H9 (cell line): ENCODE measurements around the gene MUC4. TPM values are rescaled to one million over a fixed set of nuclear protein-coding genes. Genes with fewer than 3 reads are reported as not detected.

Experiments
- DNase-seq: peaks from one replicate; pipeline ENCODE4 v3.0.0-alpha.2; 2017
- H2AFZ ChIP-seq: one replicate; pipeline ENCODE4 v1.6.1; 2013; ENCODE audit warnings: mild to moderate bottlenecking, low read length, control low read depth, moderate library complexity
- H2AK5ac ChIP-seq: 2 replicates; pipeline ENCODE4 v1.6.1; 2013; ENCODE audit warnings: low read length, control low read depth, mixed read lengths; ENCODE audit not compliant: insufficient read length
- H2BK120ac ChIP-seq: one replicate; pipeline ENCODE4 v1.6.1; 2013; ENCODE audit warnings: low read depth, mild to moderate bottlenecking, low read length, control low read depth, inconsistent platforms; ENCODE audit not compliant: poor library complexity, severe bottlenecking
- H2BK12ac ChIP-seq: 2 replicates; pipeline ENCODE4 v1.6.1; 2013; ENCODE audit warnings: low read length, control low read depth, mixed read lengths, low read depth; ENCODE audit not compliant: insufficient read length
- H2BK15ac ChIP-seq: 2 replicates; pipeline ENCODE4 v1.6.1; 2013; ENCODE audit warnings: low read depth, low read length, control low read depth
- H2BK20ac ChIP-seq: one replicate; pipeline ENCODE4 v1.6.1; 2013; ENCODE audit warnings: low read depth, mild to moderate bottlenecking, low read length, control low read depth, inconsistent platforms; ENCODE audit not compliant: poor library complexity, severe bottlenecking
- H2BK5ac ChIP-seq: 2 replicates; pipeline ENCODE4 v1.6.1; 2013; ENCODE audit warnings: low read length, control low read depth, mixed read lengths; ENCODE audit not compliant: insufficient read length
- H3K14ac ChIP-seq: 2 replicates; pipeline ENCODE4 v1.6.1; 2013; ENCODE audit warnings: low read length, control low read depth; ENCODE audit not compliant: insufficient read depth
- H3K18ac ChIP-seq: 2 replicates; pipeline ENCODE4 v1.6.1; 2013; ENCODE audit warnings: low read depth, mild to moderate bottlenecking, mixed read lengths, low read length, control low read depth; ENCODE audit not compliant: insufficient read length
- H3K23ac ChIP-seq: 2 replicates; pipeline ENCODE4 v1.6.1; 2013; ENCODE audit warnings: low read length, control low read depth, mixed read lengths, low read depth; ENCODE audit not compliant: insufficient read length
- H3K23me2 ChIP-seq: 2 replicates; pipeline ENCODE4 v1.6.1; 2013; ENCODE audit warnings: low read depth, mild to moderate bottlenecking, mixed read lengths, low read length, control low read depth; ENCODE audit not compliant: insufficient read length, poor library complexity, severe bottlenecking
- H3K27ac ChIP-seq: 2 replicates; pipeline ENCODE4 v1.5.1; 2013; ENCODE audit warnings: low read length, control low read depth, mixed read lengths, low read depth; ENCODE audit not compliant: insufficient read length
- H3K27me3 ChIP-seq: 2 replicates; pipeline ENCODE4 v1.6.1; 2013; ENCODE audit warnings: low read length, control low read depth, inconsistent platforms; ENCODE audit not compliant: insufficient read depth
- H3K4ac ChIP-seq: 2 replicates; pipeline ENCODE4 v1.6.1; 2013; ENCODE audit warnings: low read depth, mild to moderate bottlenecking, control low read depth, inconsistent platforms, low read length, moderate library complexity
- H3K4me1 ChIP-seq: 2 replicates; pipeline ENCODE4 v1.6.1; 2013; ENCODE audit warnings: low read length, control low read depth, inconsistent platforms; ENCODE audit not compliant: insufficient read depth
- H3K4me2 ChIP-seq: 2 replicates; pipeline ENCODE4 v1.6.1; 2013; ENCODE audit warnings: low read length, control low read depth, mixed read lengths; ENCODE audit not compliant: insufficient read length, insufficient read depth
- H3K56ac ChIP-seq: 2 replicates; pipeline ENCODE4 v1.6.1; 2013; ENCODE audit warnings: low read depth, mild to moderate bottlenecking, mixed read lengths, low read length, control low read depth; ENCODE audit not compliant: insufficient read length
- H3K79me1 ChIP-seq: 2 replicates; pipeline ENCODE4 v1.6.1; 2013; ENCODE audit warnings: low read depth, mild to moderate bottlenecking, moderate library complexity, low read length, control low read depth, inconsistent platforms; ENCODE audit not compliant: insufficient read depth, poor library complexity, severe bottlenecking
- H3K79me2 ChIP-seq: 2 replicates; pipeline ENCODE4 v1.6.1; 2013; ENCODE audit warnings: low read length, control low read depth, inconsistent platforms; ENCODE audit not compliant: insufficient read depth
- H3K9ac ChIP-seq: 2 replicates; pipeline ENCODE4 v1.6.1; 2013; ENCODE audit warnings: low read length, control low read depth, mixed read lengths; ENCODE audit not compliant: insufficient read length; ENCODE audit errors: extremely low read depth
- H3K9me3 ChIP-seq: one replicate; pipeline ENCODE4 v1.6.1; 2013; ENCODE audit warnings: low read depth, low read length, inconsistent platforms; ENCODE audit not compliant: control insufficient read depth
- H3T11ph ChIP-seq: one replicate; pipeline ENCODE4 v1.6.1; 2013; ENCODE audit warnings: mild to moderate bottlenecking, low read length, control low read depth, inconsistent platforms
- H4K20me1 ChIP-seq: one replicate; pipeline ENCODE4 v1.6.1; 2013; ENCODE audit not compliant: control insufficient read depth, insufficient read length, insufficient read depth
- H4K5ac ChIP-seq: 2 replicates; pipeline ENCODE4 v1.6.1; 2013; ENCODE audit warnings: low read depth, mild to moderate bottlenecking, mixed read lengths, low read length, control low read depth; ENCODE audit not compliant: insufficient read length
- H4K8ac ChIP-seq: replicated peaks from 2 replicates; pipeline ENCODE4 v1.6.1; 2013; ENCODE audit warnings: low read length, control low read depth, mixed read lengths, low read depth; ENCODE audit not compliant: insufficient read length
- H4K91ac ChIP-seq: 2 replicates; pipeline ENCODE4 v1.6.1; 2013; ENCODE audit warnings: low read depth, mild to moderate bottlenecking, moderate library complexity, mixed read lengths, low read length, control low read depth; ENCODE audit not compliant: insufficient read length
- H3K27ac Mint-ChIP-seq, 3 experiments: 2 replicates in 2 of 3; 3 replicates in 1 of 3; pipeline ENCODE4 v1.8.0; 2020 to 2021; ENCODE audit warnings: mixed read lengths in 3 of 3, mild to moderate bottlenecking in 1 of 3, moderate library complexity in 1 of 3
- H3K27me3 Mint-ChIP-seq: 2 replicates; pipeline ENCODE4 v1.8.0; 2021; ENCODE audit warnings: low read depth, mild to moderate bottlenecking, moderate library complexity, mixed read lengths
- H3K36me3 Mint-ChIP-seq, 3 experiments: 2 replicates in 2 of 3; 3 replicates in 1 of 3; pipeline ENCODE4 v1.8.0; 2020 to 2021; ENCODE audit warnings: low read depth in 3 of 3, mixed read lengths in 3 of 3; ENCODE audit not compliant: insufficient read depth in 1 of 3
- H3K4me1 Mint-ChIP-seq, 2 experiments: 2 replicates each; pipeline ENCODE4 v1.8.0; 2020; ENCODE audit warnings: mixed read lengths in 2 of 2
- H3K4me3 Mint-ChIP-seq, 2 experiments: 2 replicates in 1 of 2; 3 replicates in 1 of 2; pipeline ENCODE4 v1.8.0; 2020 to 2021; ENCODE audit warnings: mild to moderate bottlenecking in 2 of 2, mixed read lengths in 2 of 2, moderate library complexity in 1 of 2
- H3K9me3 Mint-ChIP-seq, 2 experiments: 2 replicates in 1 of 2; 3 replicates in 1 of 2; pipeline ENCODE4 v1.8.0; 2020; ENCODE audit warnings: mild to moderate bottlenecking in 2 of 2, mixed read lengths in 2 of 2, moderate library complexity in 1 of 2
- CTCF ChIP-seq: fragments of 200-600 bp; sonication (generic); conservative IDR thresholded peaks from 3 replicates; pipeline ENCODE4 v1.8.0; 2021; ENCODE audit warnings: antibody characterized with exemption, mild to moderate bottlenecking
- WGBS: extraction: QIAGEN DNeasy Blood & Tissue Kit; methylation state at CpG from one replicate; pipeline ENCODE4 v1.1.7; 2013; ENCODE audit warnings: missing lambda C conversion rate, low lambda C conversion rate, mixed read lengths; ENCODE audit not compliant: insufficient read length; ENCODE audit errors: extremely low coverage; 5-methylcytosine and 5-hydroxymethylcytosine counted together
- total RNA-seq: library from RNA; stranded (reverse); gene quantifications from 2 replicates; pipeline ENCODE4 v1.2.1, GENCODE V29; 2021

The MUC4 gene
- total RNA-seq, 1 experiment from 2014 or later, result 1.2 TPM

DNA sequence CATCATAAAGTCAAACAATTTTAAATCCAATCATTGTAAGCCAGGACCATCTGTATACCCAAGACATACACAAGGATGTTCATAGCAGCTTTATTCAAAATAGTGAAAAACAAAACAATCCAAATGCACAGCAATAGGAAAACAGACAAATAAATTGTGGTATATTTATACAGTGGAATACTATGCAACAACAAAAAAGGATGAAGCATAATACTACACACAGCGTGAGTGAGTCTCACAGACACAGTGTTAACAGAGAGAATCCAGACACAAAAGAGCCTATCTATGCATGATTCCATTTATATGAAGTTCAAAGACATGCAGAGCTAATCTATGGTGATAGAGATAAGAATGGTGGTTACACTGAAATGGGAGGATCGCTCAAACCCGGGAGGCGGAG is 96.6 kb downstream of the MUC4 start:
- H2BK12ac ChIP-seq, result no peak overlapping the region
- peaks cover 0 to 6% (median 5%) of the 10 kb centered on the region in 3 experiments; a peak in 4 of 7 replicates for H3K36me3 Mint-ChIP-seq
- peaks cover 46% of the 10 kb centered on the region for H3K27me3 Mint-ChIP-seq
- WGBS, result no CpG with 5 or more reads among the region's 4 CpGs
- H3K79me1 ChIP-seq, result no peaks in the 10 kb centered on the region
- no peak overlapping the region for H3K4me3 Mint-ChIP-seq
- H3K79me2 ChIP-seq, result no peaks in the 10 kb centered on the region
- H3K23ac ChIP-seq, result no peak overlapping the region
- H4K91ac ChIP-seq, result no peak overlapping the region
- H2AK5ac ChIP-seq, result no peak overlapping the region
- no peak overlapping the region for H3K4me2 ChIP-seq
- no peak overlapping the region for H2AFZ ChIP-seq
- H3K4me1 ChIP-seq, result peaks cover 6% of the 10 kb centered on the region; the same call in 1 of the 2 replicates
- no peak overlapping the region for H4K5ac ChIP-seq
- no peak overlapping the region for H2BK5ac ChIP-seq
- H2BK20ac ChIP-seq, result no peak overlapping the region
- H3T11ph ChIP-seq, result no peak overlapping the region
- no peak overlapping the region for H3K9ac ChIP-seq
- no peaks in the 10 kb centered on the region for H3K9me3 ChIP-seq
- no peak for TF ChIP-seq CTCF
- no peaks in the 10 kb centered on the region for H3K27me3 ChIP-seq
- H3K56ac ChIP-seq, result no peak overlapping the region
- H4K20me1 ChIP-seq, result no peaks in the 10 kb centered on the region
- H3K23me2 ChIP-seq, result no peaks in the 10 kb centered on the region
- no peak overlapping the region for H3K27ac Mint-ChIP-seq
- H2BK120ac ChIP-seq, result no peak overlapping the region
- H3K18ac ChIP-seq, result no peak overlapping the region
- H4K8ac ChIP-seq, result no peak overlapping the region
- peaks cover 29 to 30% of the 10 kb centered on the region in 2 experiments for H3K4me1 Mint-ChIP-seq
- H3K27ac ChIP-seq, result no peak overlapping the region
- H3K14ac ChIP-seq, result no peak overlapping the region
- H3K9me3 Mint-ChIP-seq, result peaks cover 5 to 6% of the 10 kb centered on the region in 2 experiments
- no peak overlapping the region for H2BK15ac ChIP-seq
- H3K4ac ChIP-seq, result no peak overlapping the region
- no peak for DNase-seq
